HT-29 (cell line): ENCODE data around the gene GAK. TPM values are rescaled to one million over a fixed set of nuclear protein-coding genes. Genes with fewer than 3 reads are reported as not detected.
"Not testable (repeated sequence)": the region's sequence is repeated elsewhere in the genome, so short reads cannot be mapped to it uniquely, and the experiment has no call there.

Experiments used
- DNase-seq: peaks from one replicate; pipeline ENCODE4 v3.0.0-alpha.2; 2015; ENCODE audit warnings: low spot score
- total RNA-seq: library from RNA; depleted of rRNA; stranded (reverse); fragments of >200 nt; shearing (Covaris generic); gene quantifications from 2 replicates; pipeline ENCODE4 v1.2.3, GENCODE V29; 2014

Gene GAK
- total RNA-seq, 1 experiment from 2014 or later: 308 TPM

GRCh38 chr4:952881-953573, 20.9 kb upstream of the GAK start:
- DNase-seq: no peak

- no peak for DNase-seq
These were observed 19.7 kb upstream of the GAK start for GRCh38 chr4:951594-952468.

- DNase-seq: no peak
These were observed 19.1 kb upstream of the GAK start for GRCh38 chr4:951186-951585.

GRCh38 chr4:950136-951020, 18.3 kb upstream of the GAK start:
- no peak for DNase-seq

GRCh38 chr4:949656-950055, 17.5 kb upstream of the GAK start:
- no peak for DNase-seq

- DNase-seq: no peak
These were observed 16.8 kb upstream of the GAK start for GRCh38 chr4:948936-949300.

GRCh38 chr4:948101-948935, 16.2 kb upstream of the GAK start:
- DNase-seq: no peak

GRCh38 chr4:947491-947971, 15.4 kb upstream of the GAK start:
- DNase-seq: no peak

GRCh38 chr4:946517-947471, 14.7 kb upstream of the GAK start:
- no peak for DNase-seq

- no peak for DNase-seq
These were observed 14.0 kb upstream of the GAK start for GRCh38 chr4:946103-946450.

- no peak for DNase-seq
These were observed 13.4 kb upstream of the GAK start for GRCh38 chr4:945274-946102.

GRCh38 chr4:939508-939907, 7.4 kb upstream of the GAK start:
- DNase-seq: not testable (repeated sequence)

- DNase-seq: peak; percentile 28
These were observed 576 bp upstream of the GAK start for GRCh38 chr4:932713-933070.

GRCh38 chr4:931194-931959, 739 bp downstream of the GAK start:
- DNase-seq: peak; percentile 30

GRCh38 chr4:930827-931193, 1.3 kb downstream of the GAK start:
- no peak for DNase-seq

- peak; percentile 10 for DNase-seq
These were observed 2.0 kb downstream of the GAK start for GRCh38 chr4:930028-930551.

GRCh38 chr4:929096-929765, 2.9 kb downstream of the GAK start:
- DNase-seq: no peak

- not testable (repeated sequence) for DNase-seq
These were observed 4.5 kb downstream of the GAK start for GRCh38 chr4:927566-927965.
